Prostate gland (tissue), 2 donors: ENCODE data around the gene OTUD6A.

Source experiments
- POLR2A ChIP-seq: fragments of 450-650 bp; IDR thresholded peaks from one replicate; pipeline ENCODE4 v1.6.1; 2016; ENCODE audit warnings: antibody characterized with exemption, mild to moderate bottlenecking
- POLR2AphosphoS5 ChIP-seq: sonication (generic); formaldehyde crosslinking; IDR thresholded peaks from one replicate; pipeline ENCODE4 v1.6.1; 2017; ENCODE audit warnings: antibody characterized with exemption
- TF ChIP-seq, protein P1 (sequence below), 4 experiments: fragments of 200-600 bp in 2 of 4; fragments of 450-650 bp in 2 of 4; sonication (generic) in 2 of 4; IDR thresholded peaks; 1 replicate in 3 of 4; 2 replicates in 1 of 4; pipeline ENCODE4 v1.5.1; 2016 to 2019; ENCODE audit warnings: antibody characterized with exemption in 4 of 4, mild to moderate bottlenecking in 2 of 4, moderate library complexity in 2 of 4

DNA sequence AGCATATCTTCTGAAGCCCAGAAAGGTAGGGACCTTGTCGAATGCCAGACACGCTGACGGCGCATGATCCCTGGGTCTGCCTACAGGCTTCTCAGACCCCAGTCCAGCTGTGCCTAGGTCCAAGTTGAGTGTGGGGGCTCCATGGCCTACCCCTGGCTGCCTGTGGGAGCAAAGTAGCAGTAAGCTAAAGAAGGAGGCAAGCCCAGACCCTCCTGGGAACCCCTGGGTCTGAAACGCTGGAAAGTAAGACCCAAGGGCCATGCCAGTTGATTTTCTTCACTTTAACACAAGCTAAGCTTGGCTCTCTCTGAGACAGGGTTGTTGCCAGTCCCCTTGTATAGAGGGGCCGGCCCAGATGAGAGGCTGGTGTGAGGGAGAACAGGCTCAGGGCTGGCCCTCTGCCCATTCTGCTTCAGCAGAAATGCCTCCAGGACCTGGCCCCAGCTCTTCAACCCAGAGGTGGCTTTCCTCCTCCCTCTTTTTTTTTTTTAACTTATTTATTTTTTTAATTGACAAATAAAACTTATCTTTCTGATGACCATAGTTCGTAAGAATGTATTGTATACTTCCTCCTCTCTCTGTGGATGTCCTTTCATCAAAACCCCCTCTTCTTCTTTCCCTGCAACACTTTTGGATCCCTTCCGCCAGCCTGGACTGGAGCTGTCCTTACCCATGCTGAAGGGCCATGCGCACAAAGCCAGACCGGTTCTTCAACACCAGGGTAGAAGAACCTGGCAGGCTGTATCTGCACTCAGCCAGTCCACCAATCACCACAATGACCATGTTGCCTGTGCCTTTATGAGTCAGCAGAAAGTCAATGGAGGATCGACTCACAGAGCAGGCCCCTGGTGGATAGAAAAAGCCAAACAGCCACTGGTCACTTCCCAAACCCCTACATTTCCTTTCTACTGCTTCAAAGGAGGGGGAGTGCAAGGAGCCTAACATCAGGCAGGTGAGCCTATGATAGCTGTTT lies 19.6 kb upstream of the OTUD6A start:
- TF ChIP-seq, protein P1, sequence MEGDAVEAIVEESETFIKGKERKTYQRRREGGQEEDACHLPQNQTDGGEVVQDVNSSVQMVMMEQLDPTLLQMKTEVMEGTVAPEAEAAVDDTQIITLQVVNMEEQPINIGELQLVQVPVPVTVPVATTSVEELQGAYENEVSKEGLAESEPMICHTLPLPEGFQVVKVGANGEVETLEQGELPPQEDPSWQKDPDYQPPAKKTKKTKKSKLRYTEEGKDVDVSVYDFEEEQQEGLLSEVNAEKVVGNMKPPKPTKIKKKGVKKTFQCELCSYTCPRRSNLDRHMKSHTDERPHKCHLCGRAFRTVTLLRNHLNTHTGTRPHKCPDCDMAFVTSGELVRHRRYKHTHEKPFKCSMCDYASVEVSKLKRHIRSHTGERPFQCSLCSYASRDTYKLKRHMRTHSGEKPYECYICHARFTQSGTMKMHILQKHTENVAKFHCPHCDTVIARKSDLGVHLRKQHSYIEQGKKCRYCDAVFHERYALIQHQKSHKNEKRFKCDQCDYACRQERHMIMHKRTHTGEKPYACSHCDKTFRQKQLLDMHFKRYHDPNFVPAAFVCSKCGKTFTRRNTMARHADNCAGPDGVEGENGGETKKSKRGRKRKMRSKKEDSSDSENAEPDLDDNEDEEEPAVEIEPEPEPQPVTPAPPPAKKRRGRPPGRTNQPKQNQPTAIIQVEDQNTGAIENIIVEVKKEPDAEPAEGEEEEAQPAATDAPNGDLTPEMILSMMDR (IDR thresholded peaks at IDR 0.05), result no peak
- TF ChIP-seq POLR2AphosphoS5, result no peak
- TF ChIP-seq POLR2A, result no peak
